ENCODE results near the gene SMC1B.

- TF ChIP-seq CTCF (IDR thresholded peaks at IDR 0.05), result no peak
- no peak for TF ChIP-seq POLR2A (IDR thresholded peaks at IDR 0.05)
Observed at GRCh38 chr22:45438336-45438735, 24.9 kb upstream of the SMC1B start.

All from breast epithelium (tissue), 3 donors.